Measurements from ENCODE around the gene PARD3B. TPM values are rescaled to one million over a fixed set of nuclear protein-coding genes. Genes with fewer than 3 reads are reported as not detected.

Gene PARD3B
- total RNA-seq, 1 experiment from 2014 or later = 2.0 TPM

DNA sequence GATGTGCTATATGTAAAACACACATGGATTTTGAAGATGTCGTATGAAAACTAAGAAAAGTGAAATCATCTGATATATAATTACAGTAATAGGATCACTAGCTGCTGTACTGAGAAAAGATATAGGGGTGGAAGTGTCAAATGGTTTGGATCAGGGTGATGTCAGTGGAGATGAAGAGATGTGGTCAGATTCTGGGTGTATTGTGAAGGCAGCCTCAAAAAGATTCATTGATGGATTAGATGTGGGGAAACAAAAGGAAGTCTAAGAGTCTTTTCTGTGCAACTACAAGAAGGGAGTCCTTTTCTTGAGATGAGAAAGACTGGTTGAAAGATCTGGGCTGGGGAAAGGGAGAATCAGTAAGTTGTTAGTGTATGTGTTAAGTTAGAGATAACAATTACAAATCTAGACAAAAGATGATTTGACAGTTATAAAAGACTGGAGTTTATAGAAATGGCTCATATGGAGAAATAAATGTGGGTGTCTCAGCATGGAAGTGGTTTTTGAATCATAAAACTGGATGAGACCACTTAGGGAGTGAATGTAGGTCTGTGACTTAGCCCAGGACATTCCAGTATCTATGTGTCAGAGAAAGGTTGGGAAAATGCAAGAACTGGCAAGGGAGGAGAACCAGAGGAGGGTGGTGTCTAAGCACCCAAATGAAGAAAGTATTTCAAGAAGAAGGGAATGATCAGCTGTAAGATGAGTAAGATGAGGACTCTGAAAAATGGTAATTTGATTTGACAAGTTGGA lies 347.4 kb downstream of the PARD3B start:
- Histone ChIP-seq H3K27me3 (ENCODE audit: insufficient read depth, low read length) (no peaks in the 10 kb centered on the region), H3K36me3 (ENCODE audit: control insufficient read depth in 1 of 2, insufficient read depth in 2 of 2, low read length in 2 of 2) (no peaks in the 10 kb centered on the region), H3K79me2 (ENCODE audit: insufficient read depth, low read length) (no peaks in the 10 kb centered on the region), H3K4me3 (replicated peaks in 1 of 2; ENCODE audit: low read depth in 1 of 2, low read length in 2 of 2) (no peak overlapping the region), H3K9me2 (ENCODE audit: insufficient read depth) (no peaks in the 10 kb centered on the region), H4K20me1 (ENCODE audit: insufficient read depth) (no peaks in the 10 kb centered on the region), H3K4me2 (ENCODE audit: low read length) (no peak overlapping the region), H3K9me3 (ENCODE audit: control insufficient read depth in 1 of 2, insufficient read depth in 1 of 2, low read depth in 1 of 2, low read length in 2 of 2) (no peaks in the 10 kb centered on the region), H3K9ac (ENCODE audit: low read length) (no peak overlapping the region), H3K4me1 (ENCODE audit: control insufficient read depth in 1 of 2, insufficient read depth in 2 of 2, low read length in 2 of 2) (no peaks in the 10 kb centered on the region), H3K27ac (ENCODE audit: low read depth, low read length) (no peak overlapping the region), H2AFZ (ENCODE audit: low read depth, low read length, poor library complexity, severe bottlenecking) (no peak overlapping the region)
- intact Hi-C loops (cut with micrococcal nuclease) = no loop called here
- DNase-seq (ENCODE audit: low read depth, low spot score) = no peak
- POLR2A ChIA-PET = no interaction called here
- TF ChIP-seq, protein P1, sequence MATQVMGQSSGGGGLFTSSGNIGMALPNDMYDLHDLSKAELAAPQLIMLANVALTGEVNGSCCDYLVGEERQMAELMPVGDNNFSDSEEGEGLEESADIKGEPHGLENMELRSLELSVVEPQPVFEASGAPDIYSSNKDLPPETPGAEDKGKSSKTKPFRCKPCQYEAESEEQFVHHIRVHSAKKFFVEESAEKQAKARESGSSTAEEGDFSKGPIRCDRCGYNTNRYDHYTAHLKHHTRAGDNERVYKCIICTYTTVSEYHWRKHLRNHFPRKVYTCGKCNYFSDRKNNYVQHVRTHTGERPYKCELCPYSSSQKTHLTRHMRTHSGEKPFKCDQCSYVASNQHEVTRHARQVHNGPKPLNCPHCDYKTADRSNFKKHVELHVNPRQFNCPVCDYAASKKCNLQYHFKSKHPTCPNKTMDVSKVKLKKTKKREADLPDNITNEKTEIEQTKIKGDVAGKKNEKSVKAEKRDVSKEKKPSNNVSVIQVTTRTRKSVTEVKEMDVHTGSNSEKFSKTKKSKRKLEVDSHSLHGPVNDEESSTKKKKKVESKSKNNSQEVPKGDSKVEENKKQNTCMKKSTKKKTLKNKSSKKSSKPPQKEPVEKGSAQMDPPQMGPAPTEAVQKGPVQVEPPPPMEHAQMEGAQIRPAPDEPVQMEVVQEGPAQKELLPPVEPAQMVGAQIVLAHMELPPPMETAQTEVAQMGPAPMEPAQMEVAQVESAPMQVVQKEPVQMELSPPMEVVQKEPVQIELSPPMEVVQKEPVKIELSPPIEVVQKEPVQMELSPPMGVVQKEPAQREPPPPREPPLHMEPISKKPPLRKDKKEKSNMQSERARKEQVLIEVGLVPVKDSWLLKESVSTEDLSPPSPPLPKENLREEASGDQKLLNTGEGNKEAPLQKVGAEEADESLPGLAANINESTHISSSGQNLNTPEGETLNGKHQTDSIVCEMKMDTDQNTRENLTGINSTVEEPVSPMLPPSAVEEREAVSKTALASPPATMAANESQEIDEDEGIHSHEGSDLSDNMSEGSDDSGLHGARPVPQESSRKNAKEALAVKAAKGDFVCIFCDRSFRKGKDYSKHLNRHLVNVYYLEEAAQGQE (IDR thresholded peaks at IDR 0.05; ENCODE audit: low read depth) = no peak
- no peak for TF ChIP-seq JUND (IDR thresholded peaks at IDR 0.05)
- TF ChIP-seq, protein P2, sequence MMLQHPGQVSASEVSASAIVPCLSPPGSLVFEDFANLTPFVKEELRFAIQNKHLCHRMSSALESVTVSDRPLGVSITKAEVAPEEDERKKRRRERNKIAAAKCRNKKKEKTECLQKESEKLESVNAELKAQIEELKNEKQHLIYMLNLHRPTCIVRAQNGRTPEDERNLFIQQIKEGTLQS (IDR thresholded peaks at IDR 0.05) = no peak
- no peak for TF ChIP-seq SP1 (IDR thresholded peaks at IDR 0.05; ENCODE audit: low read depth)
- no peak for TF ChIP-seq FOSL1 (IDR thresholded peaks at IDR 0.05; ENCODE audit: low read depth)
- TF ChIP-seq, protein P3, sequence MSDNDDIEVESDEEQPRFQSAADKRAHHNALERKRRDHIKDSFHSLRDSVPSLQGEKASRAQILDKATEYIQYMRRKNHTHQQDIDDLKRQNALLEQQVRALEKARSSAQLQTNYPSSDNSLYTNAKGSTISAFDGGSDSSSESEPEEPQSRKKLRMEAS (IDR thresholded peaks at IDR 0.05) = no peak
- no peak for TF ChIP-seq POLR2AphosphoS5 (IDR thresholded peaks at IDR 0.05; ENCODE audit: low read depth, low read length)
- TF ChIP-seq SRF (IDR thresholded peaks at IDR 0.05; ENCODE audit: low read depth) = no peak
- TF ChIP-seq, protein P4, sequence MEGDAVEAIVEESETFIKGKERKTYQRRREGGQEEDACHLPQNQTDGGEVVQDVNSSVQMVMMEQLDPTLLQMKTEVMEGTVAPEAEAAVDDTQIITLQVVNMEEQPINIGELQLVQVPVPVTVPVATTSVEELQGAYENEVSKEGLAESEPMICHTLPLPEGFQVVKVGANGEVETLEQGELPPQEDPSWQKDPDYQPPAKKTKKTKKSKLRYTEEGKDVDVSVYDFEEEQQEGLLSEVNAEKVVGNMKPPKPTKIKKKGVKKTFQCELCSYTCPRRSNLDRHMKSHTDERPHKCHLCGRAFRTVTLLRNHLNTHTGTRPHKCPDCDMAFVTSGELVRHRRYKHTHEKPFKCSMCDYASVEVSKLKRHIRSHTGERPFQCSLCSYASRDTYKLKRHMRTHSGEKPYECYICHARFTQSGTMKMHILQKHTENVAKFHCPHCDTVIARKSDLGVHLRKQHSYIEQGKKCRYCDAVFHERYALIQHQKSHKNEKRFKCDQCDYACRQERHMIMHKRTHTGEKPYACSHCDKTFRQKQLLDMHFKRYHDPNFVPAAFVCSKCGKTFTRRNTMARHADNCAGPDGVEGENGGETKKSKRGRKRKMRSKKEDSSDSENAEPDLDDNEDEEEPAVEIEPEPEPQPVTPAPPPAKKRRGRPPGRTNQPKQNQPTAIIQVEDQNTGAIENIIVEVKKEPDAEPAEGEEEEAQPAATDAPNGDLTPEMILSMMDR (IDR thresholded peaks at IDR 0.05 in 2 of 3, conservative IDR thresholded peaks at IDR 0.05 in 1 of 3; ENCODE audit: borderline replicate concordance in 1 of 3, insufficient read depth in 1 of 3, low read depth in 2 of 3, low read length in 2 of 3) = no peak
- TF ChIP-seq POLR2A (IDR thresholded peaks at IDR 0.05; ENCODE audit: borderline replicate concordance, extremely low read depth, insufficient read depth, insufficient read length) = no peak
- TF ChIP-seq EZH2phosphoT487 (IDR thresholded peaks at IDR 0.05; ENCODE audit: borderline replicate concordance) = no peak
- TF ChIP-seq, protein P5, sequence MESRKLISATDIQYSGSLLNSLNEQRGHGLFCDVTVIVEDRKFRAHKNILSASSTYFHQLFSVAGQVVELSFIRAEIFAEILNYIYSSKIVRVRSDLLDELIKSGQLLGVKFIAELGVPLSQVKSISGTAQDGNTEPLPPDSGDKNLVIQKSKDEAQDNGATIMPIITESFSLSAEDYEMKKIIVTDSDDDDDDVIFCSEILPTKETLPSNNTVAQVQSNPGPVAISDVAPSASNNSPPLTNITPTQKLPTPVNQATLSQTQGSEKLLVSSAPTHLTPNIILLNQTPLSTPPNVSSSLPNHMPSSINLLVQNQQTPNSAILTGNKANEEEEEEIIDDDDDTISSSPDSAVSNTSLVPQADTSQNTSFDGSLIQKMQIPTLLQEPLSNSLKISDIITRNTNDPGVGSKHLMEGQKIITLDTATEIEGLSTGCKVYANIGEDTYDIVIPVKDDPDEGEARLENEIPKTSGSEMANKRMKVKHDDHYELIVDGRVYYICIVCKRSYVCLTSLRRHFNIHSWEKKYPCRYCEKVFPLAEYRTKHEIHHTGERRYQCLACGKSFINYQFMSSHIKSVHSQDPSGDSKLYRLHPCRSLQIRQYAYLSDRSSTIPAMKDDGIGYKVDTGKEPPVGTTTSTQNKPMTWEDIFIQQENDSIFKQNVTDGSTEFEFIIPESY (IDR thresholded peaks at IDR 0.05; ENCODE audit: extremely low read depth, insufficient replicate concordance, low read length) = no peak
- no peak for TF ChIP-seq ZNF274 (IDR thresholded peaks at IDR 0.05; ENCODE audit: low read depth, low read length)
- TF ChIP-seq ZFX (IDR thresholded peaks at IDR 0.05) = no peak
- no peak for TF ChIP-seq CEBPB (IDR thresholded peaks at IDR 0.05; ENCODE audit: low read depth)
- TF ChIP-seq RAD21 (IDR thresholded peaks at IDR 0.05; ENCODE audit: low read depth) = no peak
- no peak for TF ChIP-seq ELF1 (IDR thresholded peaks at IDR 0.05; ENCODE audit: borderline replicate concordance, low read depth)
- TF ChIP-seq EGR1 (IDR thresholded peaks at IDR 0.05; ENCODE audit: low read depth) = no peak
- RAD21 ChIA-PET (ENCODE audit: low non-redundant PET in 1 of 2, low total read pairs in 2 of 2, uncharacterized antibody in 2 of 2, unreplicated experiment in 2 of 2) = no interaction called here
- BruUV-seq (replicated peaks) = no TSS peak
- CTCF ChIA-PET = no interaction called here
- ATAC-seq = no peak
